Eye (tissue), 1 donor: ENCODE results near the gene MAP2K4.
"Not testable (repeated sequence)": the region's sequence is repeated elsewhere in the genome, so short reads cannot be mapped to it uniquely, and the experiment has no call there.

Source experiments
- DNase-seq: peaks from one replicate; pipeline ENCODE4 v3.0.0-alpha.2; 2015

The MAP2K4 gene

DNA sequence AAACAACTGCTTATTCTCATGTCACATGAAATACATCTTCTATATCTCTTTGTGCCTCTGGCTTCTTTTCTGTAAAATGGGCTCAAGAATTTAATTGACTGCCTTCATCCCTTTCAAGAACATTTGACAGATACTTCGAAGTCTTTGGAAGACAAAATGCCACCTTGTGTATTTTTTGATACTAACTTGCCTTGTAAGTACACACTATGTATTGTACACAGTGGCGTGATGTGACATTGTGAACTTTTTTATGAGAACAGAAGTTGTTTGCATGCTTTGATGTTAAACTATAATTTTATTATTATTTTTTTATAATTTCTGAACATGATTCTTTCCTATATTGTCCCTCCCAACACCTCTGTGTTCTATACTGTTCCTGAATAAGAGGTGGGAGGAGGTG, 73.7 kb downstream of the MAP2K4 start:
- no peak for DNase-seq

DNA sequence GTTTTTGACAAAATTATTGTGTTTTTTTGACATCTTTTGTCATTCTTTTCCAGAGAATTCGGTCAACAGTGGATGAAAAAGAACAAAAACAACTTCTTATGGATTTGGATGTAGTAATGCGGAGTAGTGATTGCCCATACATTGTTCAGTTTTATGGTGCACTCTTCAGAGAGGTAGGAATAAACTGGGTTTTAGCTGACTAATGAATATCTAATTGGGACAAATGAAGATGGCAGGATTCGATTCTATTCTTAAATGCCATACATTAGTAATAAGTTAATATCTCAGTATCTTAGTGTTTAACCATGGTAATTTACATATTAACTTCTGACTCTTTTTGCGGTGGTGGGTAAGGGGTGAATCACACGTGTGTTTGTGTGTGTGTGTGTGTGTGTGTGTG, 74.8 kb downstream of the MAP2K4 start:
- no peak for DNase-seq

DNA sequence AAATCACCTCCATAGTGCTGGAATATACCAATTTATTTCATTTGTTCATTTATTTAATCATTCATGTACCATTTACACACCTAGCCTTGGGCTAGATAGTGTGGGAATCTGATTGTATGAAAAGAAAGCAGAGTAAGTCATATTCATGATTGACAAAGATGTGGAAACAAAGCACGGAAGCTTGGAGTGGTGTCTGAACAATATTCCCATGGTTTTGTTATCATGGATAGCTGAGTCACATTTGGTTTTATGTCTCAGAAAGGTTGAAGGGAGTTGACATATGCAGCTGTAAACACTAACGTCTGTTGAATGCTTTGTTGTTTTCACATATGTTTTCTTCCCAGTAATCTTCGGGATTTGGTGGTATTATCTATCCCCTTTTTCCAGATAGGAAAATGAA, 76.6 kb downstream of the MAP2K4 start:
- no peak for DNase-seq

DNA sequence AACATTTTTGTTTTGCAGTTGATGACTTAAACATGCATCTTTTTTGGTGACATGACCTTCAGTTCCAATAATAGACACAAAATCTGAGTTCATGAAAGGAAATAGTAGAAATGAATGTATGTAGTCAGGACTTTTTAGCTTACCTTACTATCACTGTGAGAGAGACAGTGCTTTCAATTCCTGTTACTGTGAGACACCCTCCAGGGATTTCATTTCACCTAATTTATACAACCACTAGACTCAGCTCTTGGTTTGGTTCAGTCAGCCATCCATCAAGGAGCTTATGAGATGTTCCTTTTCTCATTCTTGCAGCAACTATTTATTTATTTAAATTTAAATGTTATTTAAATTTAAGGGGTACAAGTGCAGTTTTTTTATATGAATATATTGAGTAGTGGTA, 77.9 kb downstream of the MAP2K4 start:
- DNase-seq: no peak

DNA sequence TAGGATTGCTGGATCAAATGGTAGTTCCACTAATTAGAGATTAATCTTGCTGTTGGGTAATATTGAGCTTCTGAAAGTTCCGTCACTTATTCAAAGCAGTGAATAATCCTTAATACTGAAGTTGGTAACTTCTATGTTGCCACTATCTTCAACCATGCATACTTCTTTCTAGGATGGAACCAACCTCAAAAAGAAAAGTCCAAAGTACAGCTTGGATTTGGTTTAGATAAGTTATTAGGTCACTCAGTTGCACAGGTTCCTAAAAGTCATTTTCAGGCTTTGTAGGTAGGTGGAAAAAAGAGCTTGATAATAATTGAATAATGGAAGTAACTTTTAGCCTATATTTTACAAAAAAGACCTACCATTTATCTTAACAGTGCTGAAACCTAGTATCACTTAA, 78.7 kb downstream of the MAP2K4 start:
- DNase-seq: no peak

DNA sequence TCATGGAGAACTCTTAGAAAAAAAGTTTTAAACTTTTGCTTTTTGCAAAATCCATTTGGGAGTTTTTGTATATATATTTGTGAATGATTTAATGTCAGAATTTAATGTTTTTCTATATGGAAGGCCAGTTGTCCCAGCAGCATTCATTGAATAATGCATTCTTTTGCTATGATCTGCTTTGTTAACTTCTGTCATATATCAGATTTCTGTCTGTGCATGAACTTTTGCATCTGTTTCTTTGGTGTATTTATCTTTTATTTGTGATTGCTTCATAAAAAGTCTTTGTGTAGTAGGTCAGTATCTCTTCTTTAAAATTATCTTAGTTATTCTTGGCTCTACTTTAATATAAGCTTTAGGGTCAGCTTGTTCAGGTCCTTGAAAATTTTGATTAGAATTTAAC, 84.2 kb downstream of the MAP2K4 start:
- no peak for DNase-seq

DNA sequence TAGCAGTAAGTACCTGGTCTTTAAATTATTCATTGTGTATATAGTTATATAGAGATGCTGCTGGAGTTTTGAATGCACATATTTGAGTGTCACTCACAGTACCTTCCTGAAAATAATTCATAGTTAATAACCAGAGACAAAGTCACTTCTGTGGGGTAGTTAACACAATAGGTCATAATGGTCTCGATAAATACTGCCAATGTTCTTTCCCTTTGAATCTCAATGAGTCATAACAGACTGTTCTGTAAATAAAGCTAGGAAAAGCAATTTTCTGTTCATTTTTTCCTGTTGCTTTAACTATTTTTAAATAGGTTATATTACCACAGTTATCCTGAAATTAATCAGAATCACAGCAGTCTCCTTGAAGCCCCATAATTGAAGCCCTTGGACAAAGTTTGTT, 87.2 kb downstream of the MAP2K4 start:
- no peak for DNase-seq

DNA sequence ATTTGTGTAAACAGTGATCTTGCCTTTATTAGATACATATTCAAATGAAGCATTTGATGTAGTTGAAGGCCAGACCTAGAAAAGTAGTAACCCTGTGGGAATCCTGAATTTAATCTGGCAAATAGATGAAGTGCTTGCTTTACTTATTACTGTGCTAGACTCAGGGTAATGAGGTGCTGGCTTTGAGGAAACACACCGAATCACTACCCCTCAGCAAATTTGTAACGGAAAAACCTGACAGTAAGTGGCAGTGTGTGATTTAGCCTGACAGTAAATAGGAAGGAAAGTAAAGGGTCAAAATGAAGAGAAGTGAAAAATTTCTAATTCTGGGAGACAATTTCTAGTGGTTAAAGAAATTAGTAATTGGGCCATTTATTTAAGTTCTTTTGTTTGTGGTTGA, 90.2 kb downstream of the MAP2K4 start:
- no peak for DNase-seq

DNA sequence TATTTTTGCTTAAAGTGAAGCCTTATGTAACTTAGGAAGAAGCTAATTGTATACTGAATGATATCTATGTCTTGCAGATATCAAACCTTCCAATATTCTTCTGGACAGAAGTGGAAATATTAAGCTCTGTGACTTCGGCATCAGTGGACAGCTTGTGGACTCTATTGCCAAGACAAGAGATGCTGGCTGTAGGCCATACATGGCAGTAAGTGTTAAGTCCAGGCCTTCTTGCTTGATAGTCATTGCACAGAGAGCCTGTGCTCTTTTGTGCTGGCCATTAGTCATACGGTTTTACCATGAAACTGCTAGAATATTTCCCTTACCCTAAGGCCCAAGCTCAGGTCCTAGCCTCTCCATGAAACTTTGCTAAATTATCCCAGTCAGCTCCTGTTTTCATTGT, 92.5 kb downstream of the MAP2K4 start:
- no peak for DNase-seq

DNA sequence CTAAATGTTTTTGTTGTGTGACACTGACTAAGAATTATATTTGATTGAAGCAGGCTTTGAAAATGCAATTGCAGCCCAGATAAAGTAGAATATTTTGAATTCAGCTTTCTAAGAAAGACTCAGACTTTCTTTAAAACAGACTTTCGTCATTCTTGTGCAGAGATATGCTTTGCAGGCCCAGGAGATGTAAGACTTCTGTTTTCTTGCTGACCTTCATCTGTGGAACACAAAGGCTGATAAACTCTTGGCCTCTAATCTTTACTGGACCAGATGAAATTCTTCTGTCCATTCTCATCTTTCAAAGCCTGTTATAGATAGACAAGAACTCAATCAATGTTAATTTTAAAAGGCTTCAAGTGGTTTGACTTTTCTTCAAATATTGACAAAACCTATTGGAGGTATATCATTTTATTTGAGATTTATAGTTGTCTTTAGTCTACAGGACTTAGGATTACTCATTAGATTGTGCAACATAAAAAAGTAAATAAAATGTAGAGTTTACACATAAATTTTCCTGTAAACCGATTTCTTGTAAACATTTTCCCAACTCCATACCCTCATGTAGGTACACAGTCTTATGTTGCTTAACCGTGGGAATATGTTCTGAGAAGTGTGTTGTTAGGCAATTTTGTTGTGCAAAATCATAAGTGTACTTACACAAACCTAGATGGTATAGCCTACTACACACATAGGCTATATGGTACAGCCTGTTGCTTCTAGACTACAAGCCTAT, 94.2 kb downstream of the MAP2K4 start:
- DNase-seq: no peak

DNA sequence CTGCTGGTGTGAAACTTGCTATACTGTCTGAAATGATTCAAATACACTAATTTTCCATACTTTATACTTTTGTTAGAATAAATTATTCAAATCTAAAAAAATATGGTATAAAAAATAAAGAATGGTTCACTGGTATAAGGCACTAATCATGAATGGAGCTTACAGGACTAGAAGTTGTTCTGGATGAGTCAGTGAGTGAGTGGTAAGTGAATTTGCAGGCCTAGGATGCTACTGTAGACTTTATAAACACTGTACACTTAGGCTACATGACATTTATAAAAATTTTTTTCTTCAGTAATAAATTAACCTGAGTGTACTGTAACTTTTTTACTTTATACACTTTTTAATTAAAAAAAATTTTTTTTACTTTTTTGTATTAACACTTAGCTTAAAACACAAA, 95.5 kb downstream of the MAP2K4 start:
- no peak for DNase-seq

DNA sequence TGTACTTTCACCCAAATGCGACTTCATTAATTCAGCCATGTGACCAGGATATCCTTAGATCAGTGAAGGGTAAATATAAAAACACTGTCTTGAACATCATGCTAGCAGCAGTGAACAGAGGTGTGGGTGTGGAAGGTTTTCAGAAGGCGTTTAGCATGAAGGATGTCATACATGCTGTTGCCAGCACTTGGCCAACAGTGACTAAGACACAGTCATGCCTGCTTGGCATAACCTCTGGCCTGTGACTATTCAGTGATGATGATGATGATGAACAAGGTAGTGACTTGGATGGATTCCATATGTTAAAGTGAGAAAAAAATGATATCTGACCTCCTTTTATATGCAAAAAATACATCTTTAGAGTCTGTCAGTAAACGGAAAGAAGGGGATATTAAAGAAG, 97.9 kb downstream of the MAP2K4 start:
- DNase-seq: no peak

DNA sequence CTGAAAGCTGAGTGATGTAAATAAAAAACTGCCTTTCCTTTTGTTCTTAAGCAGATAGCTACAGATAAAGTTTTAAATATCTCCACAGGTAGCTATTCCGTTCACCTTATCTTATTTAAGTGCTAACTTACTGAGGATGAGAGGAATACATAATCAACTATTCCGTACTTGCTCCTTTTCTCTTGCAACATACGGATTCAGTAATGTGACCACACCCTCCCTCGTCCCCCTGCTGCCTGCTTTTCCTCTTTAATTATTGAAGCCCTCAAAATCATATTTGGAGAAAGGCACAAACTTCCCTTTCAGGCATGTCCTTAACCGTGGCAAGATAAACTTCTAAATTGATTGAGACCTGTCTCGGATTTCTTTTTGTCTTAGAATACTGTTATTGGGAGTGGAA, 101.4 kb downstream of the MAP2K4 start:
- DNase-seq: no peak

DNA sequence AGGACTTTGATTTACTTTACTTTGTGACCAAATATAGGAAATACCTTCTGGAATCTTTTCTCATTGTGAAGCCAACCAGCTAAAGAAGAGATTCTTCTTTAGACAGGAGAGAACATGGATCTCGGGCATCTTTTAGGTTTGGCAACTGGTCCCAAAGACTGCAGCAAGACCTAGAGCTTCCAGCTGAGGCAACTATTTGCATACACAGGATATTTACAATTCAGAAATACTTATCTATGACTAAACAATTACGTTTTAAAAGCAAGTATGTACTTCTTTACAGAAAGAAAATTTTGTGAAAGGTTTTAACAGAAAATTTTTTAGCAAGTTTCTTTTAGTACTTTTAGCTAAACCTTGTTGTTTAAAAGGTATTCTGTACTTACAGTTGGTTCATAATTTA, 106.5 kb downstream of the MAP2K4 start:
- no peak for DNase-seq

DNA sequence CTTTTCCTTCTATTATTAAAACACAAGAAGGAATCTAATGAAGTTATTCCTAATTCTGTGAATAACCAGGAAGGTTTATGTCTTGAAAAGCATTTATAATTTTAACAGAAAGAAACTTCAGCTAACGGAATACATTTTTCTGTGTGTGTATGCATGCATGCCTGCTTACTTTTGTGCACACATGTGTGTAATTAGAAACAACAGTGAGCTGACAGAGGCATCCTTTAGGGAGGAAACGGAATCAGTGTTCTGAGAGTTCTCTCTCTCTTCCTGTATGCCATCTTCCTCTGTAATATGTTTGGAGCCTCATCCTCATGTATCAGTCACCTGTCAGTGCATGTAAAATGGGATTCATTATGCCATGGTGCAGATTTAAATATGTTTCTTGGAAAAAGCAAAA, 107.0 kb downstream of the MAP2K4 start:
- DNase-seq: no peak

DNA sequence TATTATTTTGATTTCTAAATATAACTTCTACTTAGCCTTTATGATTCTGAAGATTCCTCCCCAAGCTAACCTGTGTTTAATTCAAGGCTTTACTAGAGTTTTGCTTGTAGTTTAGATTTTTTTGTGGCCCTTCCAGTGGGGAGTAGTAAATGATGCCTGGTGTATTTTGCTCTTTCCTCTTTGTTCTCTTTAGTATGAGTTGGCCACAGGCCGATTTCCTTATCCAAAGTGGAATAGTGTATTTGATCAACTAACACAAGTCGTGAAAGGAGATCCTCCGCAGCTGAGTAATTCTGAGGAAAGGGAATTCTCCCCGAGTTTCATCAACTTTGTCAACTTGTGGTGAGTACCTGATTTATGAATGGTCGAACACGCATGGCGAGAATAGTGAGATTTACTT, 108.3 kb downstream of the MAP2K4 start:
- DNase-seq: no peak

DNA sequence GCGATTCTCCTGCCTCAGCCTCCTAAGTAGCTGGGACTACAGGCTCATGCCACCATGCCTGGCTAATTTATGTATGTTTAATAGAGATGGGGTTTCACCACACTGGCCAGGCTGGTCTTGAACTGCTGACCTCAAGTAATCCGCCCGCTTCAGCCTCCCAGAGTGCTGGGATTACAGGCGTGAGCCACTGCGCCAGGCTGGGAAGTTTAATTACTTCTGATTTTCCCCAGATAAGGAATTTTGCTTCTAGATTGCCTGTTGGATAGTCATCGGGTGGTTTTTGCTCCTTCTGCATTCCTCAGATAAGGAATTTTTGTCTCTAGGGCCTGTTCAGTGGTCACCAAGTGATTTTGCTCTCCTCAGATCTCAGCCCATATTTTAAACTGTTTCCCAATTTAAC, 112.5 kb downstream of the MAP2K4 start:
- DNase-seq: no peak

DNA sequence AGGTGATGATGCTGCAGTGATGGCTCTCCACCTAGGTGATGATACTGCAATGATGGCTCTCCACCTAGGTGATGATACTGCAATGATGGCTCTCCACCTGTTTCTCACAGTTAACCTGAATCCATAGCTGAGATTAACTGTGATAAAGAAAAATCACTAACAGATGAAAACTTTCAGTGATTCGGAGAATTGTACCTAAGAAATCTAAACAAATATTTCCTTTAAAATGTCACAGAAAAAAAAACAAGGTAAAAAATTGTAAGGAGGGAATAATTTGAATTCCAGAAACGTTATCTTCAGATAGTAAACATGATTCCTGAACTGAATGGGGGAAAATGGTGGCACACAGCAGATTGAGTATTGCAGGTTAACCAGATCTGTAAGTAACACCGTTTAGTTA, 113.4 kb downstream of the MAP2K4 start:
- no peak for DNase-seq

DNA sequence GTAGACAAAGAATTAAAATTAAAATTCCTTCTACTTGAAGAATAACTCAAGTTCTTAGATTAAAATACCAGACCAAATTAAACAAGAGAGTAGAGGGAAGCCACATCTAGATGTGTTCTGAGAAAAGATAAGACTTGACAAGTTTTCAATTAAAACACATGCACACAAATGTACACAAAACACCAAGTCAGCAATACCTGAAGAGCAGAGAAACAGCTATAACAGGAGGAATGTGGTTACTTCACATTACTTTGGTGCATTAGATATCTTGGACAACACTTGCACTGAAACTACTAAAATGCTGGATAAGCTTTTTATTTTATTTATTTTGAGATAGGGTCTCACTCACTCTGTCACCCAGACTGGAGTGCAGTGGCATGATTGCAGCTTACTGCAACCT, 113.9 kb downstream of the MAP2K4 start:
- no peak for DNase-seq

DNA sequence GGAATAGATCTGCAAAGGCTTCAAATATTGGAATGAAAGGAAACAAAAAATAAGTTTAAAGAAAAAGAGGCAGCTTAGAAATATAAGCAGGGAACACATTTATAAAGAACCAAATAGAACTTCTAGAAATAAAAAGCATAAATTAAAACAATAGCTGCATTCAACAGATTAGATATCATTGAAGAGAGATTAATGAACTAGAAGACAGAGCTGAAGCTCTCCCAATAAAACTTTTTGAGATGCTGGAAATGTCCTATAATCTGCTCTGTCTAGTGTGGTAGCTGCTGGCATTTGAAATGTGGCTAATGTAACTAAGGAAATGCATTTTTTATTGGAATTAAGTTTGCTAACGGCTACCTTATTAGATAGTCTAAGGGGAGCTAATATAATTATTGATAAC, 115.6 kb downstream of the MAP2K4 start:
- DNase-seq: no peak

DNA sequence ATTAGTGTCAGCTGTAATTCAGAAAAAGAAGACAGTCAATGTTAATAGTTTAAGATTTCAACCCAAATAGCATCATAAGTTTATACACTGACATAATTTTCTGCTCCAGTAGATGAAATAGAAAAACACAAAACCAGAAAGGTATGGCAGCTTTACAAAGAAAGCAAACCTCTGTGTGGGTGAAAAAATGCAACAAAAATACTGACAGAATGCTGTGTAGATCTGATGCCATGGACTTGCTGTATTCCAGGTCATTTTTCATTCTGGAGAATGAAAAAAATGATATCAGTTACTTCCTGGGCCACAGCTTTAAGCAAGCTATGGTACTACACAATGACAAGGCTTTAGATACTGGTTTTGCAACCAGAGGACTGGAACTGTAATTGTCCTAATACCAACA, 116.0 kb downstream of the MAP2K4 start:
- no peak for DNase-seq

DNA sequence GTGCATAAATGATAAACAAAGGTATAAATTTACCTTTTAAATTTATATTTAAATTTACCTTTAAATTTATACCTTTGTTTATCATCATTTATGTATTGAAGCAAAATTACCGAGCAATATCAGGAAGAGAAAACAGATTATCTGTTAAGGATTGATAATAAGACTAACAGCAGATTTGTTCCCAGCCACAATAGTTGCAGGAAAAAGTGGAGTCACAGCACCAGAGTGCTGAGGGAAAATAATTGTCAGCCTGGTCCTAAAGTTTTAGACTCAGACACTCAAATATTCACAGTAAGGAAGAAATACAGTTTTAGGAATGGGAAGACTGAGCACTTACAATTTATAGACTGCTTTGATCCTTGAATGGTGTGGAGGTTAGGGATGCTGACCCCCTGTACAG, 117.2 kb downstream of the MAP2K4 start:
- DNase-seq: no peak

DNA sequence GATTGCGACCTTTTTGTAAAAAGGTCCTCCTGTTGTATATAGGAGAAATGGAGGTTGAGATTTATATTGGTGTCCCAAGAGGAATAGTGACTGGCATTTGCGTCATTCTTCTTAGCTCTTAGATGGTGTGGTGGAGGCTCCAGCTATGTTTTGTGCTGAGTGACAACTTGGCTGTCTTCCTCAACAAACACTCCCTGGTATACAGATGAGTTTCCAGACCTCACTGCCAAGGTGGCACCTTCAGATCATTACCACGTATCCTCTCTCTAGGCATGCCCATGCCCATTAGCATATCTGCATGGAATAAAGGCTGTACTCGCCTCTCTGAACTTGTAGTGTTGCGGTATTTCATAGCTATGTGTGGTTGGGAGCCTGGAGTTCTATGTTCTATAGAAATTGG, 120.0 kb downstream of the MAP2K4 start:
- no peak for DNase-seq

DNA sequence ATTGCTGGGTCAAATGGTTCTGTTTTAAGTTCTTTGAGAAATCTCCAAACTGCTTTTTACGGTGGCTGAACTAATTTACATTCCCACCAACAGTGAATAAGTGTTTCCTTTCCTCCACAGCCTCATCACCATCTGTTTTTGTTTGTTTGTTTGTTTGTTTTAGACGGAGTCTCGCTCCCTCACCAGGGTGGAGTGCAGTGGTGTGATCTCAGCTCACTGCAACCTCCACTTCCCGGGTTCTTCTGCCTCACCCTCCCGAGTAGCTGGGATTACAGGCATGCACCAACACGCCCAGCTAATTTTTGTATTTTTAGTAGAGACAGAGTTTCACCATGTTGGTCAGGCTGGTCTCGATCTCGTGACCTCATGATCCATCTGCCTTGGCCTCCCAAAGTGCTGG, 141.5 kb downstream of the MAP2K4 start:
- not testable (repeated sequence) for DNase-seq

DNA sequence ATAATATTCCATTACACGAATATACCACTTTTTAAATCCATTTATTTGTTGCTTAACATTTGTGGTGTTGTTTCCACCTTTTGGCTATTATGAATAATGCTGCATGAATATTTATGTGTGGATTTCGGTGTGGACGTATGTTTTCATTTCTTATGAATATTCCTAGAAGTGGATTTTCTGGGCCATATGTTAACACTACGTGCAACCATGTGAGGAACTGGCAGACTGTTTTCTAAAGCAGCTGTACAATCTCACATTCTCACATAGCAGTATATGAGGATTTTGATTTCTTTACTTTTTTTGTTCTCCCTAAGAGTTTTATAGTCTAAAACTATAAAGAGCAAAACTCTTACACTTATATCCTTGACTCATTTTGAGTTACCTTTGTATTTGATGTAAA, 143.4 kb downstream of the MAP2K4 start:
- DNase-seq: no peak
